ENCODE results near the gene RALB. TPM values are rescaled to one million over a fixed set of nuclear protein-coding genes. Genes with fewer than 3 reads are reported as not detected.

Gene RALB
- total RNA-seq, 1 experiment from 2014 or later: 24.6 TPM

GRCh38 chr2:120334068-120334467 lies 81.4 kb downstream of the RALB start:
- H2BK20ac ChIP-seq (ENCODE audit: low read depth, low read length, poor library complexity, severe bottlenecking): no peak overlapping the region
- Mint-ChIP-seq H3K36me3 (ENCODE audit: insufficient read depth in 1 of 3, low read depth in 3 of 3) (no peaks in the 10 kb centered on the region), H3K4me3 (no peak overlapping the region), H3K9me3 (peaks cover 0 to 6% of the 10 kb centered on the region in 2 experiments; a peak in 2 of 5 replicates), H3K27me3 (ENCODE audit: low read depth) (peaks cover 95% of the 10 kb centered on the region), H3K4me1 (peaks cover 2 to 11% of the 10 kb centered on the region in 2 experiments; a peak in 3 of 4 replicates), H3K27ac (no peak overlapping the region)
- H3K23ac ChIP-seq (ENCODE audit: insufficient read length, low read depth, low read length): no peak overlapping the region
- H2BK15ac ChIP-seq (ENCODE audit: low read depth, low read length): no peak overlapping the region
- no CpG with 5 or more reads among the region's 1 CpG for WGBS (ENCODE audit: extremely low coverage, insufficient read length, low lambda C conversion rate)
- H3K23me2 ChIP-seq (ENCODE audit: insufficient read length, low read depth, low read length, poor library complexity, severe bottlenecking): no peaks in the 10 kb centered on the region
- no peak for TF ChIP-seq CTCF (conservative IDR thresholded peaks at IDR 0.05)
- no peaks in the 10 kb centered on the region for H3K4me1 ChIP-seq (ENCODE audit: insufficient read depth, low read length)
- H3K14ac ChIP-seq (ENCODE audit: insufficient read depth, low read length): no peak overlapping the region
- no peak overlapping the region for H2BK5ac ChIP-seq (ENCODE audit: insufficient read length, low read length)
- H3K79me2 ChIP-seq (ENCODE audit: insufficient read depth, low read length): no peaks in the 10 kb centered on the region
- no peak overlapping the region for H3K4ac ChIP-seq (ENCODE audit: low read depth, low read length)
- H3K4me2 ChIP-seq (ENCODE audit: insufficient read depth, insufficient read length, low read length): no peak overlapping the region
- no peak for DNase-seq
- H3K27me3 ChIP-seq (ENCODE audit: insufficient read depth, low read length): no peaks in the 10 kb centered on the region
- H2AFZ ChIP-seq (ENCODE audit: low read length): no peak overlapping the region
- no peak overlapping the region for H4K5ac ChIP-seq (ENCODE audit: insufficient read length, low read depth, low read length)
- no peak overlapping the region for H2BK12ac ChIP-seq (ENCODE audit: insufficient read length, low read depth, low read length)
- no peaks in the 10 kb centered on the region for H4K20me1 ChIP-seq (ENCODE audit: control insufficient read depth, insufficient read depth, insufficient read length)
- H4K8ac ChIP-seq (replicated peaks; ENCODE audit: insufficient read length, low read depth, low read length): no peak overlapping the region
- H3K79me1 ChIP-seq (ENCODE audit: insufficient read depth, low read depth, low read length, poor library complexity, severe bottlenecking): no peaks in the 10 kb centered on the region
- no peak overlapping the region for H3K56ac ChIP-seq (ENCODE audit: insufficient read length, low read depth, low read length)
- no peak overlapping the region for H4K91ac ChIP-seq (ENCODE audit: insufficient read length, low read depth, low read length)
- no peak overlapping the region for H2AK5ac ChIP-seq (ENCODE audit: insufficient read length, low read length)
- no peak overlapping the region for H3K27ac ChIP-seq (ENCODE audit: insufficient read length, low read depth, low read length)
- no peak overlapping the region for H3K18ac ChIP-seq (ENCODE audit: insufficient read length, low read depth, low read length)
- no peak overlapping the region for H3K9ac ChIP-seq (ENCODE audit: extremely low read depth, insufficient read length, low read length)
- H2BK120ac ChIP-seq (ENCODE audit: low read depth, low read length, poor library complexity, severe bottlenecking): no peak overlapping the region
- H3T11ph ChIP-seq (ENCODE audit: low read length): no peak overlapping the region
- no peaks in the 10 kb centered on the region for H3K9me3 ChIP-seq (ENCODE audit: control insufficient read depth, low read depth, low read length)

Measured in H9 (cell line).